H1 (cell line): ENCODE data around the gene ZBP1. TPM values are rescaled to one million over a fixed set of nuclear protein-coding genes. Genes with fewer than 3 reads are reported as not detected.

Experiments
- CBX8 ChIP-seq: fragments of 300-800, 300-1000 bp; sonication (generic); IDR thresholded peaks from 2 replicates; pipeline ENCODE4 v1.7.1; 2016; ENCODE audit warnings: low read depth, low read length, borderline replicate concordance
- CHD1 ChIP-seq: IDR thresholded peaks from 2 replicates; pipeline ENCODE4 v1.6.1; 2012; ENCODE audit warnings: low read depth, low read length, improper control_type of control experiment
- SAP30 ChIP-seq: fragments of 300-600 bp; sonication (generic); IDR thresholded peaks from 2 replicates; pipeline ENCODE4 v1.7.1; 2012; ENCODE audit warnings: low read length, moderate library complexity, mild to moderate bottlenecking, inconsistent platforms; ENCODE audit not compliant: insufficient read depth, insufficient replicate concordance
- SP4 ChIP-seq: IDR thresholded peaks from 2 replicates; pipeline ENCODE4 v1.6.1; 2012; ENCODE audit warnings: low read length, inconsistent platforms
- TAF7 ChIP-seq: optimal IDR thresholded peaks from 2 replicates; pipeline ENCODE3; 2011; ENCODE audit warnings: low read depth, mild to moderate bottlenecking, inconsistent platforms, low read length, moderate library complexity, borderline replicate concordance
- polyA plus RNA-seq, 7 experiments: library from polyadenylated mRNA; depleted of rRNA in 3 of 7; stranded (reverse) in 5 of 7; unstranded in 2 of 7; fragments of >200 nt in 5 of 7; fragments of 200-250 nt in 2 of 7; gene quantifications; 1 replicate in 5 of 7; 2 replicates in 1 of 7; 4 replicates in 1 of 7; pipeline versions ENCODE4 v1.2.1 to v1.2.3, GENCODE V29; 2011 to 2013; ENCODE audit warnings: missing spikeins in 2 of 7, mixed read lengths in 2 of 7
- total RNA-seq: library from RNA; stranded (reverse); fragmentation: NEBNext Ultra II Directional; extraction: Animal tissue kit (Norgen Biotek cat#: 25700); gene quantifications from 2 replicates; pipeline ENCODE4 v1.2.1, GENCODE V29; 2021

The ZBP1 gene
- total and polyA plus RNA-seq, 2 of the 8 experiments (the other 6 are each of a cell fraction or from before 2014, with no cell fraction given): not detected

GRCh38 chr20:57588596-57588995, 31.6 kb downstream of the ZBP1 start (continued):
- TF ChIP-seq SAP30 (no peak), CHD1 (no peak), SP4 (no peak), TAF7 (no peak), CBX8 (no peak)
